ENCODE results near the gene NELFA. TPM values are rescaled to one million over a fixed set of nuclear protein-coding genes. Genes with fewer than 3 reads are reported as not detected.

Gene NELFA
- total RNA-seq, 1 experiment from 2014 or later: 55.0 TPM

GRCh38 chr4:2040391-2041238 lies 31.8 kb upstream of the NELFA start:
- H4K5ac ChIP-seq (ENCODE audit: insufficient read length, low read depth, low read length): no peak overlapping the region
- no peaks in the 10 kb centered on the region for H3K9me3 ChIP-seq (ENCODE audit: control insufficient read depth, low read depth, low read length)
- no peak overlapping the region for H4K8ac ChIP-seq (replicated peaks; ENCODE audit: insufficient read length, low read depth, low read length)
- H3K23me2 ChIP-seq (ENCODE audit: insufficient read length, low read depth, low read length, poor library complexity, severe bottlenecking): peaks cover 16% of the 10 kb centered on the region
- H3K4me1 ChIP-seq (ENCODE audit: insufficient read depth, low read length): no peaks in the 10 kb centered on the region; the same call in 1 of the 2 replicates
- TF ChIP-seq CTCF (conservative IDR thresholded peaks at IDR 0.05): no peak
- no peak overlapping the region for H3T11ph ChIP-seq (ENCODE audit: low read length)
- H3K56ac ChIP-seq (ENCODE audit: insufficient read length, low read depth, low read length): no peak overlapping the region
- no peak overlapping the region for H2BK120ac ChIP-seq (ENCODE audit: low read depth, low read length, poor library complexity, severe bottlenecking)
- no peaks in the 10 kb centered on the region for H3K79me2 ChIP-seq (ENCODE audit: insufficient read depth, low read length)
- no peak overlapping the region for H2AFZ ChIP-seq (ENCODE audit: low read length)
- no peak overlapping the region for H2AK5ac ChIP-seq (ENCODE audit: insufficient read length, low read length)
- Mint-ChIP-seq H3K4me1 (no peaks in the 10 kb centered on the region), H3K36me3 (ENCODE audit: insufficient read depth in 1 of 3, low read depth in 3 of 3) (no peaks in the 10 kb centered on the region; a peak in 2 of 7 replicates), H3K4me3 (peak overlapping the region; percentile 24 to 75; a peak in 4 of 5 replicates), H3K27me3 (ENCODE audit: low read depth) (peaks cover 77% of the 10 kb centered on the region), H3K27ac (no peak overlapping the region), H3K9me3 (0 out of 5 replicates have a peak, but pooled peaks cover 0 to 2% of the 10 kb centered on the region in 2 experiments)
- DNase-seq: peak; percentile 45
- H3K4ac ChIP-seq (ENCODE audit: low read depth, low read length): no peak overlapping the region
- peak overlapping the region; percentile 48 for H3K4me2 ChIP-seq (ENCODE audit: insufficient read depth, insufficient read length, low read length)
- no CpG with 5 or more reads among the region's 91 CpGs for WGBS (ENCODE audit: extremely low coverage, insufficient read length, low lambda C conversion rate)
- no peaks in the 10 kb centered on the region for H4K20me1 ChIP-seq (ENCODE audit: control insufficient read depth, insufficient read depth, insufficient read length)
- H4K91ac ChIP-seq (ENCODE audit: insufficient read length, low read depth, low read length): no peak overlapping the region
- H3K9ac ChIP-seq (ENCODE audit: extremely low read depth, insufficient read length, low read length): no peak overlapping the region
- no peak overlapping the region for H2BK12ac ChIP-seq (ENCODE audit: insufficient read length, low read depth, low read length)
- H3K27ac ChIP-seq (ENCODE audit: insufficient read length, low read depth, low read length): no peak overlapping the region
- H3K23ac ChIP-seq (ENCODE audit: insufficient read length, low read depth, low read length): no peak overlapping the region
- no peak overlapping the region for H3K14ac ChIP-seq (ENCODE audit: insufficient read depth, low read length)
- no peaks in the 10 kb centered on the region for H3K79me1 ChIP-seq (ENCODE audit: insufficient read depth, low read depth, low read length, poor library complexity, severe bottlenecking)
- no peak overlapping the region for H2BK20ac ChIP-seq (ENCODE audit: low read depth, low read length, poor library complexity, severe bottlenecking)
- peaks cover 19% of the 10 kb centered on the region for H3K27me3 ChIP-seq (ENCODE audit: insufficient read depth, low read length)
- H2BK15ac ChIP-seq (ENCODE audit: low read depth, low read length): no peak overlapping the region
- H3K18ac ChIP-seq (ENCODE audit: insufficient read length, low read depth, low read length): no peak overlapping the region
- H2BK5ac ChIP-seq (ENCODE audit: insufficient read length, low read length): no peak overlapping the region

All from H9 (cell line).